Neutrophil (primary cell): Measurements from ENCODE around the gene SPAG9.

Experiments used
- H3K27ac ChIP-seq: fragments of 200-600 bp; sonication (generic); 2 replicates; pipeline ENCODE4 v1.5.1; 2016; ENCODE audit warnings: mild to moderate bottlenecking, moderate library complexity
- H3K27me3 ChIP-seq: fragments of 200-600 bp; sonication (generic); 2 replicates; pipeline ENCODE4 v1.6.0; 2016; ENCODE audit warnings: mild to moderate bottlenecking
- H3K36me3 ChIP-seq: fragments of 200-600 bp; sonication (generic); 2 replicates; pipeline ENCODE4 v1.5.1; 2017
- H3K4me1 ChIP-seq, 2 experiments: fragments of 200-600 bp in 1 of 2; sonication (generic) in 1 of 2; 1 replicate in 1 of 2; 2 replicates in 1 of 2; pipeline versions ENCODE4 v1.5.1 to v1.6.1; 2013 to 2016; ENCODE audit warnings: low read depth in 1 of 2, low read length in 1 of 2, mild to moderate bottlenecking in 1 of 2, moderate library complexity in 1 of 2; ENCODE audit not compliant: control insufficient read depth in 1 of 2, insufficient read depth in 1 of 2
- H3K4me3 ChIP-seq, 2 experiments: fragments of 200-600 bp in 1 of 2; sonication (generic) in 1 of 2; 1 replicate in 1 of 2; 2 replicates in 1 of 2; pipeline ENCODE4 v1.5.1; 2013 to 2016; ENCODE audit warnings: low read depth in 1 of 2, low read length in 1 of 2, mild to moderate bottlenecking in 1 of 2, moderate library complexity in 1 of 2
- H3K9me3 ChIP-seq: fragments of 200-600 bp; sonication (generic); 2 replicates; pipeline ENCODE4 v1.5.1; 2016
- TF ChIP-seq, protein P1 (sequence below): fragments of 200-600 bp; sonication (generic); IDR thresholded peaks from 2 replicates; pipeline ENCODE4 v1.5.1; 2016; ENCODE audit warnings: antibody characterized with exemption

Gene SPAG9

GRCh38 chr17:50946891-50947781 lies 173.5 kb downstream of the SPAG9 start:
- peaks cover 34 to 47% of the 10 kb centered on the region in 2 experiments for H3K4me1 ChIP-seq
- TF ChIP-seq, protein P1, sequence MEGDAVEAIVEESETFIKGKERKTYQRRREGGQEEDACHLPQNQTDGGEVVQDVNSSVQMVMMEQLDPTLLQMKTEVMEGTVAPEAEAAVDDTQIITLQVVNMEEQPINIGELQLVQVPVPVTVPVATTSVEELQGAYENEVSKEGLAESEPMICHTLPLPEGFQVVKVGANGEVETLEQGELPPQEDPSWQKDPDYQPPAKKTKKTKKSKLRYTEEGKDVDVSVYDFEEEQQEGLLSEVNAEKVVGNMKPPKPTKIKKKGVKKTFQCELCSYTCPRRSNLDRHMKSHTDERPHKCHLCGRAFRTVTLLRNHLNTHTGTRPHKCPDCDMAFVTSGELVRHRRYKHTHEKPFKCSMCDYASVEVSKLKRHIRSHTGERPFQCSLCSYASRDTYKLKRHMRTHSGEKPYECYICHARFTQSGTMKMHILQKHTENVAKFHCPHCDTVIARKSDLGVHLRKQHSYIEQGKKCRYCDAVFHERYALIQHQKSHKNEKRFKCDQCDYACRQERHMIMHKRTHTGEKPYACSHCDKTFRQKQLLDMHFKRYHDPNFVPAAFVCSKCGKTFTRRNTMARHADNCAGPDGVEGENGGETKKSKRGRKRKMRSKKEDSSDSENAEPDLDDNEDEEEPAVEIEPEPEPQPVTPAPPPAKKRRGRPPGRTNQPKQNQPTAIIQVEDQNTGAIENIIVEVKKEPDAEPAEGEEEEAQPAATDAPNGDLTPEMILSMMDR, result no peak
- no peak overlapping the region for H3K4me3 ChIP-seq
- H3K36me3 ChIP-seq, result no peaks in the 10 kb centered on the region
- peaks cover 44% of the 10 kb centered on the region for H3K27me3 ChIP-seq
- no peak overlapping the region for H3K27ac ChIP-seq
- no peaks in the 10 kb centered on the region for H3K9me3 ChIP-seq

- Histone ChIP-seq H3K36me3 (no peaks in the 10 kb centered on the region), H3K27me3 (peaks cover 38% of the 10 kb centered on the region), H3K4me3 (no peak overlapping the region), H3K4me1 (peaks cover 31 to 40% of the 10 kb centered on the region in 2 experiments), H3K27ac (no peak overlapping the region), H3K9me3 (no peaks in the 10 kb centered on the region)
- TF ChIP-seq, protein P1, result no peak
Measured at GRCh38 chr17:50946223-50946890, 174.3 kb downstream of the SPAG9 start.

DNA sequence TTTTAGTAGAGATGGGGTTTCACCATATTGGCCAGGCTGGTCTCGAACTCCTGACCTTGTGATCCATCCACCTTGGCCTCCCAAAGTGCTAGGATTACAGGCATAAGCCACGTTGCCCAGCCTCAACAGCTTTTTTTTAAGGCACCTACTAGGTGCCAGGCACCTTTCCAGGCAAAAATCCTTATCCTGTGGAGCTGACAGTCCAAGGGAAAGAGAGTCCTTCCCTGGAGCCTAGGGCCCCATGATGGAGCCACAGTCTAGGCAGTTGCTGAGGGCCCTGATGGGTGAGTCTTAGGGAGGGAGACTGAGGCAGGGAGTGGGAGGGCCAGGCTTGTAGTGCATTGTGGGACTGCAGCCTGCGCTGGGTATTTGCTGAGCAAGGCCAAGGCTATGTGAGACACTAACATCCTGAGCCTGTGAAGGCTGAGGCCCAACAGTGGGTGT lies 174.9 kb downstream of the SPAG9 start:
- TF ChIP-seq, protein P1, result no peak
- H3K27ac ChIP-seq, result no peak overlapping the region
- peaks cover 27 to 36% of the 10 kb centered on the region in 2 experiments for H3K4me1 ChIP-seq

GRCh38 chr17:50944902-50945720 lies 175.6 kb downstream of the SPAG9 start:
- Histone ChIP-seq H3K4me1 (peaks cover 20 to 29% of the 10 kb centered on the region in 2 experiments), H3K36me3 (no peaks in the 10 kb centered on the region), H3K9me3 (no peaks in the 10 kb centered on the region), H3K4me3 (peak overlapping the region in 1 of 2 experiments; percentile 66), H3K27me3 (peaks cover 38% of the 10 kb centered on the region), H3K27ac (no peak overlapping the region)
- TF ChIP-seq, protein P1, result no peak

More for the DNA sequence above, 174.9 kb downstream of the SPAG9 start:
- H3K27me3 ChIP-seq, result peaks cover 38% of the 10 kb centered on the region
- no peaks in the 10 kb centered on the region for H3K9me3 ChIP-seq
- no peaks in the 10 kb centered on the region for H3K36me3 ChIP-seq
- H3K4me3 ChIP-seq, result no peak overlapping the region
